Omental fat pad (tissue), 4 donors: ENCODE results near the gene CACNA1G. TPM values are rescaled to one million over a fixed set of nuclear protein-coding genes. Genes with fewer than 3 reads are reported as not detected.

Source experiments
- ATAC-seq: fragments of 150-250 bp; one replicate; pipeline ENCODE4 v1.9.1; 2016; ENCODE audit warnings: mild to moderate bottlenecking, moderate library complexity; ENCODE audit not compliant: low FRiP score
- DNase-seq: peaks from one replicate; pipeline ENCODE4 v3.0.0-alpha.2; 2019; ENCODE audit warnings: low spot score
- CTCF ChIP-seq, 3 donors: fragments of 450-650 bp; IDR thresholded peaks; one replicate each; pipeline ENCODE4 v1.5.1; 2016 to 2017; ENCODE audit warnings: antibody characterized with exemption in 3 of 3, mild to moderate bottlenecking in 3 of 3, moderate library complexity in 2 of 3
- total RNA-seq, 4 donors: library from RNA; depleted of rRNA; stranded (reverse); fragments of >200 nt; gene quantifications; one replicate each; pipeline ENCODE4 v1.1.0, GENCODE V29; 2016

The CACNA1G gene
- total RNA-seq, 4 donors from 2014 or later = 0.32 to 3.8 (median 1.2) TPM

- ATAC-seq = no peak
- TF ChIP-seq CTCF (IDR thresholded peaks at IDR 0.05) = no peak
- no peak for DNase-seq
Observed at GRCh38 chr17:50579399-50579798, 18.9 kb downstream of the CACNA1G start.

GRCh38 chr17:50580646-50581045 is 20.1 kb downstream of the CACNA1G start:
- no peak for ATAC-seq
- TF ChIP-seq CTCF (IDR thresholded peaks at IDR 0.05) = no peak

GRCh38 chr17:50581316-50581715 is 20.8 kb downstream of the CACNA1G start:
- DNase-seq (no peak), ATAC-seq (no peak)
- TF ChIP-seq CTCF (IDR thresholded peaks at IDR 0.05) = no peak

More at GRCh38 chr17:50580646-50581045, 20.1 kb downstream of the CACNA1G start:
- no peak for DNase-seq

- ATAC-seq (no peak), DNase-seq (no peak)
- no peak for TF ChIP-seq CTCF (IDR thresholded peaks at IDR 0.05)
Observed at GRCh38 chr17:50582741-50583140, 22.2 kb downstream of the CACNA1G start.

GRCh38 chr17:50583641-50584040 is 23.1 kb downstream of the CACNA1G start:
- no peak for TF ChIP-seq CTCF (IDR thresholded peaks at IDR 0.05)
- no peak for DNase-seq
- no peak for ATAC-seq

GRCh38 chr17:50584116-50584515 is 23.6 kb downstream of the CACNA1G start:
- no peak for TF ChIP-seq CTCF (IDR thresholded peaks at IDR 0.05)
- DNase-seq (no peak), ATAC-seq (no peak)

- no peak for TF ChIP-seq CTCF (IDR thresholded peaks at IDR 0.05)
- no peak for DNase-seq
- no peak for ATAC-seq
Observed at GRCh38 chr17:50584749-50585148, 24.2 kb downstream of the CACNA1G start.
